Fibroblast of lung (primary cell): ENCODE measurements around the gene PAIP2.

Source experiments
- EZH2 ChIP-seq: IDR thresholded peaks from 2 replicates; pipeline ENCODE4 v1.5.1; 2012; ENCODE audit warnings: low read length, control low read depth, mild to moderate bottlenecking; ENCODE audit errors: missing control alignments
- TF ChIP-seq, protein P1 (sequence below), 2 donors: IDR thresholded peaks in 1 of 2; conservative IDR thresholded peaks in 1 of 2; 1 replicate in 1 of 2; 2 replicates in 1 of 2; pipeline ENCODE4 v1.5.1; 2011 to 2012; ENCODE audit warnings: low read length in 2 of 2, control low read depth in 1 of 2, inconsistent platforms in 1 of 2, low read depth in 1 of 2, mild to moderate bottlenecking in 1 of 2

DNA sequence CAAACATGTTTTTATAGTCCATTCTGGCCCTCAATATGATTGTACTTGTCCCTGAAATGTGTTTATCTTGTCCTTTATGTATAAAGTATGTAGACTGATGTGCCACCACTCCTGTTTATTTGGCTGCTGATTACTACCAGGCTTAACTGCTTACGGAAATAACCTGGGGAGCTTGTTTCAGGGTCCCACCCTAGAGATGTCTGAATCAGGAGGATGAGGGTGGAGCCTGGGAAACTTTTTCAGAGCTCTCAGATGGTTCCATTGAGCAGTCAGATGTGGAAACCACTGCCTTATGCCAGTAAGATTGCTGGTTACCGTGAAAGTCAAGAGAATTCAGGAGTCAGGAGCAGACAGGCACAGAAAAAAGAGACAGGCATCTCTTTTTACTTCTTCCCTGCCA lies 22.3 kb downstream of the PAIP2 start:
- TF ChIP-seq, protein P1, sequence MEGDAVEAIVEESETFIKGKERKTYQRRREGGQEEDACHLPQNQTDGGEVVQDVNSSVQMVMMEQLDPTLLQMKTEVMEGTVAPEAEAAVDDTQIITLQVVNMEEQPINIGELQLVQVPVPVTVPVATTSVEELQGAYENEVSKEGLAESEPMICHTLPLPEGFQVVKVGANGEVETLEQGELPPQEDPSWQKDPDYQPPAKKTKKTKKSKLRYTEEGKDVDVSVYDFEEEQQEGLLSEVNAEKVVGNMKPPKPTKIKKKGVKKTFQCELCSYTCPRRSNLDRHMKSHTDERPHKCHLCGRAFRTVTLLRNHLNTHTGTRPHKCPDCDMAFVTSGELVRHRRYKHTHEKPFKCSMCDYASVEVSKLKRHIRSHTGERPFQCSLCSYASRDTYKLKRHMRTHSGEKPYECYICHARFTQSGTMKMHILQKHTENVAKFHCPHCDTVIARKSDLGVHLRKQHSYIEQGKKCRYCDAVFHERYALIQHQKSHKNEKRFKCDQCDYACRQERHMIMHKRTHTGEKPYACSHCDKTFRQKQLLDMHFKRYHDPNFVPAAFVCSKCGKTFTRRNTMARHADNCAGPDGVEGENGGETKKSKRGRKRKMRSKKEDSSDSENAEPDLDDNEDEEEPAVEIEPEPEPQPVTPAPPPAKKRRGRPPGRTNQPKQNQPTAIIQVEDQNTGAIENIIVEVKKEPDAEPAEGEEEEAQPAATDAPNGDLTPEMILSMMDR (conservative IDR thresholded peaks at IDR 0.05 in 1 of 2, IDR thresholded peaks at IDR 0.05 in 1 of 2; ENCODE audit: low read depth in 1 of 2, low read length in 2 of 2), result no peak
- TF ChIP-seq EZH2, result no peak
